ENCODE results near the gene OMP. TPM values are rescaled to one million over a fixed set of nuclear protein-coding genes. Genes with fewer than 3 reads are reported as not detected.

OMP gene
- total RNA-seq, 1 donor from 2014 or later, result not detected

Other genes starting within 250 kb of the OMP start
- 16.1 TPM for gene ACER3, start 241.9 kb upstream of the OMP start, total RNA-seq (ENCODE audit: insufficient read depth, low replicate concordance)
- 0.24 TPM for gene B3GNT6, start 68.4 kb upstream of the OMP start, total RNA-seq (ENCODE audit: insufficient read depth, low replicate concordance)
- gene CAPN5, start 35.9 kb upstream of the OMP start, total RNA-seq (ENCODE audit: insufficient read depth, low replicate concordance), result 2.4 TPM
- 7.0 TPM for gene MYO7A, start 25.4 kb downstream of the OMP start, total RNA-seq (ENCODE audit: insufficient read depth, low replicate concordance)
- gene GDPD4, start 198.8 kb downstream of the OMP start, total RNA-seq (ENCODE audit: insufficient read depth, low replicate concordance), result 0.48 TPM